NCI-H526 (cell line): ENCODE data around the gene FAM120B.

Source experiments
- DNase-seq, 2 experiments: peaks; one replicate each; lab custom pipeline; 2025; lab: John Stamatoyannopoulos, UW

FAM120B gene

GRCh38 chr6:170286934-170287265 lies 19.7 kb upstream of the FAM120B start:
- no peak for DNase-seq

DNA sequence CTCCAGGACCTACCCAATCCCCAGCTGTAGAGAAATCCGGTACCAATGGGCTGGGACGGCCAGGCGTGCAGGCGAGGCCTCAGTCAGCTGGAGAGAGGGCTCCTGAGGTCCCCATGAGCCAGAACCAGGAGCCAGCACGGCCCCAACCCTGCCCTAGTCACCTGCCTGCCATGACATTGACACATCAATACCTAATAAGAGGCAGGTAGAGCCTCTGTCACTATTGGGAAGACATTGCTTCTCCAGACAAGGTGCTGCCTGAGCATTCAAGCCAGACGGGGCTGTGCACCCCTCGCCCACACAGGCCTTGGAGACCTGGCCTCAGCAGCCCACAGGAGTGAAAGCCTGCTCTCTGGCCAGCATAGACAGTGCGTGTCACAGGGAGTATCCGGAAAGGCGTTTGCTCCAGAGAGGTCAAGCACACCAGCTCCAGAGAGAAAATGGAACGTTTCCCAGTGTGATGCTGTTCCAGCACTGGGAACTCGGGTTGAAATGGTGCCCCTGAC lies 19.1 kb upstream of the FAM120B start:
- no peak for DNase-seq

- DNase-seq, result no peak
These were observed 18.4 kb upstream of the FAM120B start for GRCh38 chr6:170288091-170288631.

DNA sequence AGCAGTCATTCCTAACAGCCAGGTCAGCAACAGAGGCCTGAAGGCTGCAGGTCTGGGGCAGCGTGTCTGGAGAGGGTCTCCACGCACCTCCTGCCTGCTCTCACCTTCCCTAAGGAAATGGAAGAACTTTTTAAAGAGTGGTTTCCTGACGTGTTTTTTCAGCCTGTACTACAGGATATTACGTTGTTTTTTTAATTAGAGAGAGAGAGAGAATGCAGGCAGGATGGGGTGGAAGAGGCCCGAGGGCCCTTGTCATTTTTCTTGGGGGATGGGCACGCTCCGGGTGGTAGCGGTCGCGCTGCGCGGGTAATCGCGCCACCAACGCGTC lies 17.7 kb upstream of the FAM120B start:
- no peak for DNase-seq

DNA sequence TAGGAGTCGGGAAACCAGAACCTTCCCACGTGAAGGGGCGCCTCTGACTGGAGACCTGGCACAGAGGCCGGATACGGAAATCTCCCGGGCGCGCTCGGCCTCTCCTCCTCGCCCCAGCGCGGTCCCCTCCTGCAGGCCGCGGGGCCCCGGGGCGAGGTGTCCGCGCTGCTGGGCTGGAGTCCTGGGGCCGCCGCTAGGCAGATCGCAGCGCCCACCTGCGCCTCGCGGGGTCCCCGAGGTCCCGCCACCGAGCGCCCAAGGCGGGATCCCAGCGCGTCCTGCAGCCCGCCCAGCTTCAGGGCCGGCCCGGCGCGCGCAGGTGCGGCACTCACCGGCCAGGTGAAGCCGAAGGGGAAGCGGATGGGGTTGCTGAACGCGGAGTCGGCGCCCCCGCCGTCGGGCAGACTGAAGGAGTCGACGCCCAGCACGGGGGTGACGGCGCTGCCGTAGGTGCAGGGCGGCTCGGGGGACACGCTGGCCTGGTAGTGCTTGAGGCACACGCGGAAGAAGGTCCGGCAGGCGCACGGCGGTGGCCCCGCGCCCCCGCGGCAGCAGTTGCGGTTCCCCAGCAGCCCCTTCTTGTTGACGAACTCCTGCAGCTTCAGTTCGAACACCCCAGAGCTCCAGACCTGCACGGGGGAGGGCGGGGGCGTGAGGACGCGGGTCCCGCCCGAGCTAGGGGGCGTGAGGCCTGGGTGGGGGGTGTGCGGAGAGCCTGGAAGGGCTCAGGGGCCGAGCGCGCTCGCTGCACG lies 17.2 kb upstream of the FAM120B start:
- peak in 1 of 2 experiments; percentile 64 for DNase-seq

GRCh38 chr6:170289951-170290295 lies 16.6 kb upstream of the FAM120B start:
- DNase-seq, result peak in 1 of 2 experiments; percentile 61

- peak; percentile 50 to 87 for DNase-seq
These were observed 16.0 kb upstream of the FAM120B start, which contains the start of gene DLL1 for GRCh38 chr6:170290296-170291128. TSS of gene DLL1 (minus strand) at chr6:170291078. CDS start at chr6:170290139, 939 bp downstream.

DNA sequence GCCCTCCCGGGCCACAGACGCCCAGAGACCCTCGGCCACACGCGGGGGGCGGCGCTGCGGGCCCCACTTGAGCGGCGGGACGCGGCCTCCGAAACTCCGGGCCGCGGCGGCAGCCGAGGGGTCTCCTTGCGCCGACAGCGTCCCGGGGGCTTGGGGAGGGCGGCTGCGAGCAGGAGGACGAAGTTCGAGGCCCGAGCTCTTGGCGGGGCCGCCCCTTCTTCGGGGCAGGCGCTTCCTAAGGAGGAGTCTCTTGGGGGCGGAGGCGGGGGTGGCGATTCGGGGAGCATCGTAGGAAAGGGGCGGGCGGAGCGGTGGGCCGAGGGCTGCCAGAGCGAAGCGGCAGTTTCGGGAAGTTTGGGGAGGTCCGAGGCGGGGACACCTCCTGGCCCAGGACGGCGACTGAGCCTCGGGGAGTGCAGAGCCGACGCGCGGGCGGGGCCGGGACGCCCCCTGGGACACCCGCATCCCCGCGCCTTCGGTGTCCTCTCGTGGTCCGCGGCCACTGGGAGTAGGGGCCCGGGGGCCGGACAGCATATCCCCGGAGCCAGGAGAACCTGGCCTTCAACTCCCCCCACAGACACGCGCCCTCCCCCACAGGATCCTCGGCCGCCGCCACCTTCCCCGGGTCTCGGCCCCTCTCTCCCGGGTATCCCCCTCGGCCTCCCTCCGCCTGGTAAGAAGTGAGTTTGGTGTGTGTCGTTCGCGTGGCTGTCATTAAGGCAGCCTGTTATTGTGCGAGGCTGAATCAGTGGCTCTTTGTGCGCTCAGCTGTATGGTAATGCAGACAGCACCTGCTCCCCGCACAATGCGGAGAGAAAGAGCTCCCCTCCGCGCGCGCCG lies 15.1 kb upstream of the FAM120B start:
- DNase-seq, result peak; percentile 94

- DNase-seq, result no peak
These were observed 14.5 kb upstream of the FAM120B start for GRCh38 chr6:170292111-170292406.

- peak in 1 of 2 experiments; percentile 67 for DNase-seq
These were observed 14.0 kb upstream of the FAM120B start for GRCh38 chr6:170292407-170293158.

- no peak for DNase-seq
These were observed 13.0 kb upstream of the FAM120B start for GRCh38 chr6:170293341-170294231.

DNA sequence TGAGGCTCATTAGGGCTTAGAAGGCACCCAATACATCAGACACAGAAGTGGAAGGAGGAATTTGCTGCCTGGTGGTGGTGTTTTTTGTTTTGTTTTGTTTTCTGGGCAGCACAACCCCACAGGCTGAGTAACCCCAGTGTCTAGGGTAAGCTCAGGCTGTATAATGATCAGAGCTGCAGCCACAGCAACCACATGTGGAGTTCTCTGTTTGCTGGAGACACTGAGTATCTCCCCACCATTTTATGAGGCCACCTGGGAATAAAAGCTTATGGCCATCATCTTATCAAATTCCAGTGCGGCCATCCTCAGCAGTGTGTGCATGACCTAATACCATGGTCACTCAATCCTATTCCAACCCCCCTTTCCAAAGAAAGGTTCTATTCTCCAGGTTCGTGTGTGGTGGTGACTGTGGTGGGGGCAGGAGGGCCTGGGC lies 12.2 kb upstream of the FAM120B start:
- peak in 1 of 2 experiments; percentile 52 for DNase-seq

DNA sequence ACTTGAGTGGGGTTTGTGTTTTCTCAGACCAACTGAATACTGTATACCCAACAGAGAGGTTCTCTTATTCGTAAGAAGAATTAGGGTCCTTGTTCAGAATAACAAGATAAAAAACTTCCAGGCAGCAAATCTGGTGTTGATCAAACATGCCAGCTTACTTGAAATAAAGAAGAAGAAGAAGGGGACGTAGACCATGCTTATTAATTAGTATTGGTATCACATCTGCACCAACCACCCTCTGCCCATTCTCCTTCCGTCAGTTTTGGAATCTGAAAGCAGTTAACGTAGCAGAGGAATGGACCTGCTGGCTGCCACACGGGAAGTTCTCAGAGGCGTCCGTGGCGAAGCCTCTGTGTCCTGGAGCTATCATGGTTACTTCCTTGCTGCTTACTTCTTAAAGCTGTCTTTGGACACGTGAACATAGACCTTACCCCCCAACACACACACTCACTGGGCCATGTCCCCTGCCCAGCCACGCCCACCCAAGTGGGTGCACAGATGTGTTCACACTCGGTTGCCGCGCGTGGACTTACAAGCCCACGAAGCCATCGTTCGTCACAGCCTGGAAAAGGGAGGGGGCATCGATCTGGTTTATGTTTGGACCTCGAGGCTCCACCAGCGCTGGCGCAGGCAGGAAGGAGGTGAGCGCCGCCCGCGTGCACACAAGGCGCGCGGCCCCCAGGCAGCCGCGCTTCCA lies 11.6 kb upstream of the FAM120B start:
- DNase-seq, result peak in 1 of 2 experiments; percentile 58

DNA sequence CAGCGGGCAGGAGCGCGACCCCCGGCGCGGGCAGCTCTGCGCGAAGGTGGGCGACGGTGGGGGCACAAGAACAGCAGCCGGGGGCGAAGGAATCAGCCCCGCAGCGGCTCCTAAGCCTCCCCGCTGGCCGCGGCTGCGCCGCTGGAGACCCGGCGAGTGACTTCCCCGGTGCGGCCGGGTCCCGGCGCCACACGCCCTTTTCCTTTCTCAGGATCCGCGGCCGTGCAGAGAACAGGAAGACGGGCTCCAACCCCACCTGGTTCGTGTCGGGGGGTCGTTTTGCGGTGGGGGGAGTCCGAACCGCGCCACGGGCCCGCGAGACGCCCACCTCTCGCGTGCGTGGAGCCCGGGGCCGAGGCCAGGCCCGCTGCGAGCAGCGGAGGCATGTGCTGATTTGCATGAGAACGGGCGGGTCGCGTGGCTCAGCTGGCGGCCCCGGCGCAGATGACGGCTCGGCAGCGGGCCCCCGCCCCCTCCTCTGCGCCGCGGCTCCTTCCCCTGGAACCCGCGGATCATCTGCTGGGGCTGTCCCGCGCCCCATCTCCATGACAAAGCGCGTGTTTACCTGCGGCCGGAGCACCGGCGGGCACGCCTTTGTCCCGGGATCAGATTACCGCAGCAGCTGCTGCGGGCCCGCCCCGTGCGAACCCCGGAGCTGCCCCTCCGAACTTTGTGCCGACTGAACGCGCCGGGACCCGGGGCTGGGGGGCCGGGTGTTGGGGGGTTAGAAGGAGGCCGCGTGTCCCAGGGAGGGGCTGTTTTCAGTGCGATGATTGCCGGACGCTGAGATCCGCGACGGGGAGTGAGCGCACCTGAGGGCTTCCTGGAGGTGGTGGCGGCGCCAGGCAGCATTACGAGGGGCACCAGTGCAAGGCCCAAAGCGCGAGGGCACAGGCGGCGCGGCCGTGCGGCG lies 10.8 kb upstream of the FAM120B start:
- peak; percentile 61 to 88 for DNase-seq

- DNase-seq, result peak in 1 of 2 experiments; percentile 33
These were observed 10.2 kb upstream of the FAM120B start for GRCh38 chr6:170296423-170296745.

DNA sequence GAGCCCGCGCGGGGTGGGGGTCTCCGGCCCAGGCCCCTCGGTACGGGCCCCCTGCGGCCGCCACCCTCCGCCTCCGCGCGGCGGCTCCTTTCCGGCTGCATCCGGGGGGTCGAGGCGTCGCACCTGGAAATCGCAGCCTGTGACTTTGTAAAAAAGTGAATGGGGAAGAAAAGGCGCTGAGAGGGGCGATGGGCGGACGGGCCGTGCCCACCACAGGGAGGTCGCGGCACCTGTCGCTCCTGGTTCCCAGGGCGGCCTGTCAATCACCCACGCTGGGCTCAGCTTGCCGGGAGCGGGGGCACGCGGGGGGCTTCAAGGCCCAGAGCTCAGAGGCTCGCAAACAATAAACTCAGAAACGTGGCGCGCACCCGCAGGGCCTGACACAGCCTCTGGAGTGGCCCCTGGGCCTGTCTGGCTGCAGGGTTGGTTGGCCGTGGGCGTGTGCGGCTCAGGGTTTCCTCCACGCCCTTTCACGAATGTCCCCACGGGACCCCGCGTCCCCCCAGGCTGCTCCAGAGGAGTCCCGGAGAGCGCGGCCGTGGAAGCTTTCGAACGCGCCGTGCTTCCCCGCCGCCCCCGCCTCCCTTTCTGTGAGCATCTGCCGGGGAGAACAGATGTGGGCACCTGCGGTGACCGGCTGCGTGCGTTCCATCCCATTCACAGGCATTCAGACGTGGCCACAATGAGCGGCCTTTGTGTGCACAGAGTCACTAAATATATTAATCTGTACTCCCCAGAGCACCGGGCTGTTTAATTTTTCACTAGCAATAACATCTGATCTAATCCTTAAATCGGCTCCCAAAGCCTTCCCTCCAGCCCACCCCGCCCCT lies 9.6 kb upstream of the FAM120B start:
- peak in 1 of 2 experiments; percentile 31 for DNase-seq

- DNase-seq, result no peak
These were observed 8.8 kb upstream of the FAM120B start for GRCh38 chr6:170297576-170298330.
